ENCODE data around the gene MAP4K2.

- TF ChIP-seq CTCF (IDR thresholded peaks at IDR 0.05), result no peak
- no peak for TF ChIP-seq POLR2A (IDR thresholded peaks at IDR 0.05)
Observed at GRCh38 chr11:64754919-64755662, 47.9 kb downstream of the MAP4K2 start.
